ENCODE data around the gene IZUMO4. TPM values are rescaled to one million over a fixed set of nuclear protein-coding genes. Genes with fewer than 3 reads are reported as not detected.
A peak's percentile ranks its signal among the peaks of the same experiment; 100 is the strongest.

IZUMO4 gene
- total and polyA plus RNA-seq, 8 donors = 5.2 to 42.2 (median 8.1) TPM

DNA sequence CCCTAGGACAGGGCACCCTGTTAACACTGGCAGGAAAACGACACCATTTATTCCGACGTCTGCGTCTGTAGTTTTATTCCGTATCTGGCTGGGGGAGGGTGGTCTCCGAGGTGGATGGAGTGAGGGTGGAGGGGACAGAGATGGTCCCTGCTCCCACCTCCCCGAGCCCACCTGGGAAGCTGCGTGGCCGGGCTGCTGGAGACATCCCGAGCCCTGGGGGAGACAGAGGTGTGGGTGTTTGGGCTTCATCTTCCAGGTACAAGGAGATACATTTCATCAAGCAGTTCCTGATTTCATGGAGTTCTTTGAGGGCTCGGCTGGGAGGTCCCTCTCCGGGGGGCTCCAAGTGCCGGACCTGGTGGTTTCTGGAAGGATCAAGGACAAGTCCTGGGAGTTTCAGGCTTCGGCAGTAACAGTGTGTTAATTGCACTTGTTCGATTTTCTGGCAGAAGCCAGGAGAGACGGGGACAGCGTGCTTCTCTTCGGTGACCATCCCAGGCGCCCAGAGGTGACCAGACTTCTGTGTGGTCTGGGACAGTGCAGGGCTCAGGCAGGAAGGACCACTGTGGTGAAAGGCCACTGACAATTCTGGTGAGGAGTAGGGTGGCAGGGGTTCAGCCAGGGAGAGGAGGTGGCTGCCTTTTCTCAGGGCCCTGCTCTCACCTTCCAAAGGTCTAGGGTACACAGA is 25.6 kb upstream of the IZUMO4 start:
- TF ChIP-seq, protein P1, sequence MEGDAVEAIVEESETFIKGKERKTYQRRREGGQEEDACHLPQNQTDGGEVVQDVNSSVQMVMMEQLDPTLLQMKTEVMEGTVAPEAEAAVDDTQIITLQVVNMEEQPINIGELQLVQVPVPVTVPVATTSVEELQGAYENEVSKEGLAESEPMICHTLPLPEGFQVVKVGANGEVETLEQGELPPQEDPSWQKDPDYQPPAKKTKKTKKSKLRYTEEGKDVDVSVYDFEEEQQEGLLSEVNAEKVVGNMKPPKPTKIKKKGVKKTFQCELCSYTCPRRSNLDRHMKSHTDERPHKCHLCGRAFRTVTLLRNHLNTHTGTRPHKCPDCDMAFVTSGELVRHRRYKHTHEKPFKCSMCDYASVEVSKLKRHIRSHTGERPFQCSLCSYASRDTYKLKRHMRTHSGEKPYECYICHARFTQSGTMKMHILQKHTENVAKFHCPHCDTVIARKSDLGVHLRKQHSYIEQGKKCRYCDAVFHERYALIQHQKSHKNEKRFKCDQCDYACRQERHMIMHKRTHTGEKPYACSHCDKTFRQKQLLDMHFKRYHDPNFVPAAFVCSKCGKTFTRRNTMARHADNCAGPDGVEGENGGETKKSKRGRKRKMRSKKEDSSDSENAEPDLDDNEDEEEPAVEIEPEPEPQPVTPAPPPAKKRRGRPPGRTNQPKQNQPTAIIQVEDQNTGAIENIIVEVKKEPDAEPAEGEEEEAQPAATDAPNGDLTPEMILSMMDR (IDR thresholded peaks at IDR 0.05) = no peak
- H3K4me1 ChIP-seq = peaks cover 0 to 6% (median 0%) of the 10 kb centered on the region in 3 donors
- peak in 1 of 6 donors; percentile 23 for DNase-seq
- peaks cover 0 to 16% (median 0%) of the 10 kb centered on the region in 3 donors for H3K36me3 ChIP-seq
- WGBS, 2 donors = 83 to 88% methylated on average over 19 of the region's 19 CpGs
- FAIRE-seq = no peak
- ATAC-seq = no peak
- H3K27ac ChIP-seq = no peak overlapping the region
- H3K27me3 ChIP-seq = no peaks in the 10 kb centered on the region
- no peaks in the 10 kb centered on the region for H3K9me3 ChIP-seq
- no peak overlapping the region for H3K4me3 ChIP-seq
- intact Hi-C loops (cut with DNase I) = loop anchor here in 2 of 3 donors (5.0 to 10.0 kb wide), 2 partner anchors 49 to 176 kb away; no protein-coding TSS in a partner anchor

DNA sequence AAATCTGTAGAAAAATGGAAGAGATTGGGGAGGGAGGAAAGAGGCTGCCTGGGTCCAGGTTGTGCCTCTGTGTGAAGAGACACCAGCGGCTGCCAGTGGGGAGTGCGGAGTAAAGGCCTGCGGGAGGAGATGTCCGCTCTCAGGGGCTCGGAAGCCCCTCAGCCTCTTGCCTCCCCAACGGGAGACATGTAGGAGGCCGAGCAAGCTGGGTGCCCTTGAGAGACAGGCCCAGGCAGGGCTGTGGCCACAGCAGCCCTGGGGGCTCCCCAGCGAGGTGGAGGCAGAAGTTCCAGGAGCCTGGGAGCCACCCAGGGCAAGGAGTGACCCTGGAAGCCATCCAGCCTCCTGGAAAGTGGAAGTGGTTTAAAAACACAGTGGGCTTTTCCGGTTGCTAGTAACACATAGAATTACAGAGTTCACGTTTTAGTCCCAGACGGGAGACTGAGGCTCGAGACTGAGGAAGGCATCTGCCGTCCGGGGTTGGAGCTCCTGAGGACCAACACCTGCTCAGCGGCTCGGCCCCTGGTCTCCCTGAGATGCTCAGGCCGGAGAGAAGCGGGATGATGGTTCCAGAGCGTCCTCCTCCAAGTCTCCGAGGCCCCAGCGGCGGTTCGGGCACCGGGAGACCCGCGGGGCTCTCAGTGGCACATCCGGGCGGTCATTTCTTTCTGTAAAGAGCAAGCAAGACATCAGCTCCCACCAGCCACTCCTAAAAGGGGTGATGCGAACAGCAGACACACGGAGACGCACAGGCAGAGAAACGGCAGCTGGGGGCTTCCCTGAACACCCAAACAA is 23.8 kb upstream of the IZUMO4 start:
- FAIRE-seq = no peak
- H3K27ac ChIP-seq = no peak overlapping the region
- no peaks in the 10 kb centered on the region for H3K27me3 ChIP-seq
- TF ChIP-seq, protein P1 (IDR thresholded peaks at IDR 0.05) = no peak
- no peak overlapping the region for H3K4me3 ChIP-seq
- peak in 1 of 6 donors; percentile 19 for DNase-seq
- intact Hi-C loops (cut with DNase I) = loop anchor here in 2 of 3 donors (5.0 to 10.0 kb wide), 2 partner anchors 51 to 178 kb away; no protein-coding TSS in a partner anchor
- H3K4me1 ChIP-seq = peaks cover 0 to 6% (median 0%) of the 10 kb centered on the region in 3 donors
- peaks cover 0 to 23% (median 0%) of the 10 kb centered on the region in 3 donors for H3K36me3 ChIP-seq
- no peaks in the 10 kb centered on the region for H3K9me3 ChIP-seq
- 90 to 94% methylated on average over 32 of the region's 32 CpGs for WGBS, 2 donors
- ATAC-seq = no peak

DNA sequence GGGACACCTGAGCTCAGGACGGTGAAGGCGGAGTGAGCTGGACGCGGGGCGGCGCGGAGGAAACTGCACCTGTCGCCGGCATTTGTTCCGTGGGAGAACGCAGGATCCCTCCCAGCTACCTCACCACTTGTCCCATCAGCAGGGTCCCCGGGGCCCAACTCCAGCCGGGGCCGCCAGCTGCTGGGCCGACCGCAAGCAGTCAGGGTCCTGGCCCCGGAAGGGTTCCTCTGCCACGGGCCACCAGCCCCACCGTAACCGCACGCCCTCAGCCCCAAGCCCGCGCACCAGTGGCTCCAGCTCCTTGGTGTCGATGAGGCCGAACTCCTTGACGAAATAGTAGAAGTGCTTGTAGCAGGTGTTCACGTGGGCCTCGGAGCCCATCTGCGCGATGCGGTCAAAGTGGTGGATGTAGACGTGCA is 20.2 kb upstream of the IZUMO4 start:
- intact Hi-C loops (cut with DNase I) = loop anchor here in 1 of 3 donors (10.0 kb wide), 1 partner anchor 182 kb away; no protein-coding TSS in a partner anchor
- no peaks in the 10 kb centered on the region for H3K4me1 ChIP-seq
- no peak overlapping the region for H3K27ac ChIP-seq
- H3K9me3 ChIP-seq = no peaks in the 10 kb centered on the region
- TF ChIP-seq, protein P1 (IDR thresholded peaks at IDR 0.05) = no peak
- no peak overlapping the region for H3K4me3 ChIP-seq
- ATAC-seq (no peak), FAIRE-seq (no peak), DNase-seq (peak in 1 of 6 donors; percentile 21)
- H3K27me3 ChIP-seq = no peaks in the 10 kb centered on the region
- H3K36me3 ChIP-seq = peaks cover 0 to 33% (median 0%) of the 10 kb centered on the region in 3 donors
- 96 to 97% methylated on average over 32 of the region's 32 CpGs for WGBS, 2 donors

DNA sequence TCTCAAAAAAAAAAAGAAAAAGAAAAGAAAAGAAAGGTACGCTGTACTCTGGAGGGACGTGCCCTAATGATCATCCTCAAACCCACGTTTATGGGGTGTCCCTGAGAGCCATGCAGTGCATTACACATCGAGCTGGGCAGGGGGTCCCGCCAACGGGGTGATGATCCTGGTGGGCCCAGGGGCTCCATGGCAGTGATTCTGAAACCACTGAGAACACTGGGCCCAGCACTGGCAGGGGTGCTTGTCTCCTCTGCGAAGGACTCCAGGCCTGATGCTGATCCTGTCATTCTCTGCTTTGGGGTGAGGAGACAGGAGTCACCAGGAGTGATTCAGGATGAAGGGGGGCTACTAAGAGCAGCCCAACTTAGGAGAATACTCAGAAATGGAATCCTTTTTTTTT is 19.3 kb upstream of the IZUMO4 start:
- ATAC-seq (no peak), DNase-seq (no peak), FAIRE-seq (no peak)
- no peaks in the 10 kb centered on the region for H3K4me1 ChIP-seq
- H3K4me3 ChIP-seq = no peak overlapping the region
- intact Hi-C loops (cut with DNase I) = loop anchor here in 1 of 3 donors (10.0 kb wide), 1 partner anchor 183 kb away; no protein-coding TSS in a partner anchor
- no peaks in the 10 kb centered on the region for H3K9me3 ChIP-seq
- peaks cover 0 to 26% (median 0%) of the 10 kb centered on the region in 3 donors for H3K36me3 ChIP-seq
- H3K27me3 ChIP-seq = no peaks in the 10 kb centered on the region
- 91 to 92% methylated on average over 7 of the region's 7 CpGs for WGBS, 2 donors
- H3K27ac ChIP-seq = no peak overlapping the region
- TF ChIP-seq, protein P1 (IDR thresholded peaks at IDR 0.05) = no peak

Data from pancreas (tissue), 10 donors.